Thyroid gland (tissue), 4 donors: ENCODE measurements around the gene C1orf56. TPM values are rescaled to one million over a fixed set of nuclear protein-coding genes. Genes with fewer than 3 reads are reported as not detected.
"Not testable (repeated sequence)": the region's sequence is repeated elsewhere in the genome, so short reads cannot be mapped to it uniquely, and the experiment has no call there.

ENCODE experiments used
- DNase-seq, 2 donors: peaks; one replicate each; pipeline ENCODE4 v3.0.0-alpha.2; 2019
- H3K27ac ChIP-seq, 3 donors: fragments of 200-600 bp; sonication (generic); 1 replicate in 2 of 3; 2 replicates in 1 of 3; pipeline ENCODE4 v1.5.1; 2016 to 2019; ENCODE audit warnings: mild to moderate bottlenecking in 1 of 3, moderate library complexity in 1 of 3
- H3K27me3 ChIP-seq: fragments of 200-600 bp; sonication (generic); one replicate; pipeline ENCODE4 v1.5.1; 2019
- H3K36me3 ChIP-seq, 2 donors: fragments of 200-600 bp; sonication (generic); one replicate each; pipeline ENCODE4 v1.5.1; 2016 to 2019
- H3K4me1 ChIP-seq, 2 donors: fragments of 200-600 bp; sonication (generic); one replicate each; pipeline ENCODE4 v1.5.1; 2017 to 2019
- H3K4me3 ChIP-seq, 3 donors: fragments of 200-600 bp; sonication (generic); replicated peaks in 1 of 3; 1 replicate in 2 of 3; 2 replicates in 1 of 3; pipeline ENCODE4 v1.5.1; 2016; ENCODE audit warnings: mild to moderate bottlenecking in 1 of 3
- H3K9me3 ChIP-seq: fragments of 200-600 bp; sonication (generic); one replicate; pipeline ENCODE4 v1.5.1; 2017
- POLR2A ChIP-seq, 2 donors: fragments of 450-650 bp; IDR thresholded peaks; one replicate each; pipeline ENCODE4 v1.6.1; 2017; ENCODE audit warnings: antibody characterized with exemption in 2 of 2, mild to moderate bottlenecking in 2 of 2, moderate library complexity in 1 of 2
- WGBS, 2 donors: methylation state at CpG; one replicate each; pipeline ENCODE4 v1.1.5; 2017; 5-methylcytosine and 5-hydroxymethylcytosine counted together
- intact Hi-C: fragments of 100-400 bp; cut with DNase I; formaldehyde crosslinking; loops from one replicate; pipeline ENCODE4 v1.15.1; 2023
- small RNA-seq: library from RNA; depleted of rRNA; stranded (forward); fragments of <200 nt; gene quantifications from one replicate; pipeline ENCODE3, GENCODE V24; 2016
- total RNA-seq, 4 donors: library from RNA; depleted of rRNA; stranded (reverse); fragments of >200 nt; gene quantifications; one replicate each; pipeline ENCODE4 v1.2.3, GENCODE V29; 2016
- TF ChIP-seq, protein P1 (sequence below), 6 experiments: fragments of 200-600 bp in 3 of 6; fragments of 450-650 bp in 3 of 6; sonication (generic) in 3 of 6; IDR thresholded peaks; one replicate each; pipeline ENCODE4 v1.5.1; 2016 to 2019; ENCODE audit warnings: antibody characterized with exemption in 6 of 6, mild to moderate bottlenecking in 2 of 6, inconsistent platforms in 1 of 6, moderate library complexity in 1 of 6

Gene C1orf56
- total RNA-seq, 4 donors from 2014 or later, result 7.8 to 22.6 (median 14.8) TPM

DNA sequence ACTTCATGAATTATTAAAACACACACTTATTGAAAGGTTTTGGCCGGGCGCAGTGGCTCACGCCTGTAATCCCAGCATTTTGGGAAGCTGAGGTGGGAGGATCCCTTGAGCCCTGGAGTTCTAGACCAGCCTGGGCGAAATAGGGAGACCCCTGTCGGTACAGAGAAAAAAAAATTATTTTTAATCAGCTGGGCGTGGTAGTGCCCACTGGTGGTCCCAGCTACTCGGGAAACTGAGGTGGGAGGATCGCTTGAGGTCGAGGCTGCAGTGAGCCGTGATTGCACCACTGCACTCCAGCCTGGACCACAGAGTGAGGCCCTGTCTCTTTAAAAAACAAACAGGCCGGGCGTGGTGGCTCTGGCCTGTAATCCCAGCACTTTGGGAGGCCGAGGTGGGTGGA, 24.7 kb downstream of the C1orf56 start:
- DNase-seq, result no peak
- WGBS, 2 donors, result 84 to 89% methylated on average over 13 of the region's 13 CpGs
- Histone ChIP-seq H3K27me3 (no peaks in the 10 kb centered on the region), H3K36me3 (no peaks in the 10 kb centered on the region), H3K9me3 (no peaks in the 10 kb centered on the region), H3K4me1 (peaks cover 7 to 8% of the 10 kb centered on the region in 2 donors), H3K27ac (no peak overlapping the region), H3K4me3 (no peak overlapping the region)
- intact Hi-C loops, result no loop called here
- TF ChIP-seq POLR2A (IDR thresholded peaks at IDR 0.05), result no peak
- TF ChIP-seq, protein P1, sequence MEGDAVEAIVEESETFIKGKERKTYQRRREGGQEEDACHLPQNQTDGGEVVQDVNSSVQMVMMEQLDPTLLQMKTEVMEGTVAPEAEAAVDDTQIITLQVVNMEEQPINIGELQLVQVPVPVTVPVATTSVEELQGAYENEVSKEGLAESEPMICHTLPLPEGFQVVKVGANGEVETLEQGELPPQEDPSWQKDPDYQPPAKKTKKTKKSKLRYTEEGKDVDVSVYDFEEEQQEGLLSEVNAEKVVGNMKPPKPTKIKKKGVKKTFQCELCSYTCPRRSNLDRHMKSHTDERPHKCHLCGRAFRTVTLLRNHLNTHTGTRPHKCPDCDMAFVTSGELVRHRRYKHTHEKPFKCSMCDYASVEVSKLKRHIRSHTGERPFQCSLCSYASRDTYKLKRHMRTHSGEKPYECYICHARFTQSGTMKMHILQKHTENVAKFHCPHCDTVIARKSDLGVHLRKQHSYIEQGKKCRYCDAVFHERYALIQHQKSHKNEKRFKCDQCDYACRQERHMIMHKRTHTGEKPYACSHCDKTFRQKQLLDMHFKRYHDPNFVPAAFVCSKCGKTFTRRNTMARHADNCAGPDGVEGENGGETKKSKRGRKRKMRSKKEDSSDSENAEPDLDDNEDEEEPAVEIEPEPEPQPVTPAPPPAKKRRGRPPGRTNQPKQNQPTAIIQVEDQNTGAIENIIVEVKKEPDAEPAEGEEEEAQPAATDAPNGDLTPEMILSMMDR (IDR thresholded peaks at IDR 0.05), result no peak

DNA sequence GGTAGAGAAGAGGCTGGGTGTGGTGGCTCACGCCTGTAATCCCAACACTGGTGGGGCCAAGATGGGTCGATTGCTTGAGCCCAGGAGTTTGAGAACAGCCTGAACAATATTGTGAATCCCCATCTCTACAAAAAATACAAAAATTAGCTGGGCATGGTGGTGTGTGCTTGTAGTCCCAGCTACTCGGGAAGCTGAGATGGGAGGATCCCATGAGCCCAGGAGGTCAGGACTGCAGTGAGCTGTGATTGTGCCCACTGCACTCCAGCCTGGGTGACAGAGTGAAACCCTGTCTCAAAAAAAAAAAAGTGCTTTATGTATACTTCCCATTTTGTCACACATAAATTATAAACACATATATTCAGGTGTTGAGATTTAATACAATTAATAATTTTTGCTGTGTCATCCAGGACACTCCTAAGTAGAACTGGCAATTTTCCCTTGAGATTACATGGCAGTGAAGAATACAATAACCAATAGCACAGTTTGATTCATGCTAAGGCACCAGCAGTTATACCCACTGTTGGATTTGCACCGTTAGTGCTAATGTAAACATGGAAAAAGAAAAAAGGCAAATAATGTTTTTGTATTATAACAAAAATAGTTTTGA, 38.5 kb downstream of the C1orf56 start:
- 84 to 87% methylated on average over 4 of the region's 4 CpGs for WGBS, 2 donors
- no peak overlapping the region for H3K4me3 ChIP-seq
- no peak for DNase-seq
- H3K9me3 ChIP-seq, result no peaks in the 10 kb centered on the region
- no peak overlapping the region for H3K27ac ChIP-seq
- intact Hi-C loops, result no loop called here
- H3K4me1 ChIP-seq, result no peaks in the 10 kb centered on the region
- no peak for TF ChIP-seq POLR2A (IDR thresholded peaks at IDR 0.05)
- TF ChIP-seq, protein P1 (IDR thresholded peaks at IDR 0.05), result no peak
- H3K27me3 ChIP-seq, result no peaks in the 10 kb centered on the region
- no peaks in the 10 kb centered on the region for H3K36me3 ChIP-seq

DNA sequence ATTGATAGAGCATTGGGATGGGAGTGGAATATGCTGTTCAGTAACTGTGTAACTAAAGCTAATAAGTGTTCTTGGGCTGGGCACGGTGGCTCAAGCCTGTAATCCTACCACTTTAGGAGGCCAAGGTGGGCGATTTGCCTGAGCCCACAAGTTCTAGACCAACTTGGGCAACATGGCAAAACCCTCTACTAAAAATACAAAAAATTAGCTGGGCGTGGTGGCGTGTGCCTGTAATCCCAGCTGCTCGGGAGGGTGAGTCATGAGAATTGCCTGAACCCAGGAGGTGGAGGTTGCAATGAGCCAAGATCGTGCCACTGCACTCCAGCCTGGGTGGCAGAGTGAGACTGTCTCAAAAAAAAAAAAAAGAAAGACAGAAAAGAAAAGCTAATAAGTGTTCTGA, 49.9 kb downstream of the C1orf56 start:
- 94 to 96% methylated on average over 6 of the region's 6 CpGs for WGBS, 2 donors

DNA sequence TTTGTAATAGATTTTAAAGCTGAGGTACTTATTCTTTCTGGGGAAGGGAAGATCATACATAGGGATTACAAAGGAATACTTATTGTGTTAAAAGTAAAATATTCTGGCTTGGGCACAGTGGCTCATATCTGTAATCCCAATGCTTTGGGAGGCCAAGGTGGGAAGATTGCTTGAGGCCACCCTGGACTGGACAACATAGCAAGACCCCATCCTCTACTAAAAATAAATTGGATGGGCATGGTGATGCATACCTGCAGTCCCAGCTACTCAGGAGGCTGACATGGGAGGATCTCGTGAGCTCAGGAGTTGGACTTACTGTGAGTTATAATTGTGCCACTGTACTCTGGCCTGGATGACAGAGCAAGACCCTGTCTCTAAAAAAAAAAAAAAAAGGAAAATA, 50.6 kb downstream of the C1orf56 start:
- H3K27ac ChIP-seq, result no peak overlapping the region
- H3K36me3 ChIP-seq, result peaks cover 0 to 3% of the 10 kb centered on the region in 2 donors
- TF ChIP-seq POLR2A (IDR thresholded peaks at IDR 0.05), result no peak
- TF ChIP-seq, protein P1 (IDR thresholded peaks at IDR 0.05), result no peak
- no peaks in the 10 kb centered on the region for H3K27me3 ChIP-seq
- intact Hi-C loops, result no loop called here
- no peaks in the 10 kb centered on the region for H3K9me3 ChIP-seq
- H3K4me1 ChIP-seq, result no peaks in the 10 kb centered on the region
- H3K4me3 ChIP-seq, result no peak overlapping the region
- 100% methylated on average over 1 of the region's 1 CpG for WGBS, 2 donors
- DNase-seq, result no peak

More for the DNA sequence above, 49.9 kb downstream of the C1orf56 start:
- H3K4me3 ChIP-seq, H3K36me3 ChIP-seq, DNase-seq, H3K27ac ChIP-seq, H3K4me1 ChIP-seq, H3K27me3 ChIP-seq, intact Hi-C loops, H3K9me3 ChIP-seq: not testable (repeated sequence)

Small RNA genes within 50 kb of the gene (small RNA-seq; reads per million reads assigned to genes)
- gene RNU6-884P, result not detected

Other genes with a start within 250 kb of the C1orf56 start
- gene CTSK, start 239.5 kb upstream of the C1orf56 start, total RNA-seq, result 10 to 100 TPM; 16.1 to 76.2 (median 36.8) TPM
- gene ARNT, start 171.2 kb upstream of the C1orf56 start, total RNA-seq, result 10 to 100 TPM; 44.2 to 58.3 (median 51.4) TPM
- not detected for gene CTXND2, start 160.6 kb upstream of the C1orf56 start, total RNA-seq
- gene SETDB1, start 121.4 kb upstream of the C1orf56 start, total RNA-seq, result 10 to 100 TPM; 35.4 to 59.9 (median 44.8) TPM
- 100 to 1,000 TPM; 158 to 183 (median 171) TPM for gene CERS2, start 72.9 kb upstream of the C1orf56 start, total RNA-seq
- gene ANXA9, start 65.5 kb upstream of the C1orf56 start, total RNA-seq, result 10 to 100 TPM in 2 of 4 donors, 1 to 10 TPM in 2; 5.8 to 14.9 (median 10.0) TPM
- gene MINDY1, start 40.8 kb upstream of the C1orf56 start, total RNA-seq, result 100 to 1,000 TPM in 1 of 4 donors, 10 to 100 TPM in 3; 50.9 to 103 (median 90.4) TPM
- 10 to 100 TPM; 66.0 to 79.0 (median 76.3) TPM for gene PRUNE1, start 39.3 kb upstream of the C1orf56 start, total RNA-seq
- 10 to 100 TPM in 1 of 4 donors, 1 to 10 TPM in 3; 4.0 to 16.8 (median 5.0) TPM for gene BNIPL, start 11.2 kb upstream of the C1orf56 start, total RNA-seq
- gene CDC42SE1, start 11.9 kb downstream of the C1orf56 start, total RNA-seq, result 10 to 100 TPM; 64.9 to 95.3 (median 82.2) TPM
- gene MLLT11, start 12.6 kb downstream of the C1orf56 start, total RNA-seq, result 1 to 10 TPM in 2 of 4 donors, under 1 TPM in 2; 0.46 to 1.6 (median 1.2) TPM
- gene GABPB2, start 23.0 kb downstream of the C1orf56 start, total RNA-seq, result 10 to 100 TPM; 14.9 to 22.2 (median 18.3) TPM
- 1 to 10 TPM; 2.5 to 5.9 (median 3.4) TPM for gene SEMA6C, start 98.9 kb downstream of the C1orf56 start, total RNA-seq
- gene TNFAIP8L2, start 108.9 kb downstream of the C1orf56 start, total RNA-seq, result 1 to 10 TPM; 2.2 to 4.2 (median 2.4) TPM
- 10 to 100 TPM; 13.4 to 19.7 (median 15.7) TPM for gene LYSMD1, start 118.2 kb downstream of the C1orf56 start, total RNA-seq
- 10 to 100 TPM; 13.2 to 44.5 (median 24.5) TPM for gene SCNM1, start 118.4 kb downstream of the C1orf56 start, total RNA-seq
- gene TMOD4, start 128.2 kb downstream of the C1orf56 start, total RNA-seq, result not detected
- gene VPS72, start 142.4 kb downstream of the C1orf56 start, total RNA-seq, result 10 to 100 TPM; 36.9 to 47.5 (median 39.9) TPM
- gene PIP5K1A, start 150.8 kb downstream of the C1orf56 start, total RNA-seq, result 10 to 100 TPM; 53.4 to 74.5 (median 57.8) TPM
- 100 to 1,000 TPM in 2 of 4 donors, 10 to 100 TPM in 2; 77.1 to 110 (median 96.5) TPM for gene PSMD4, start 207.0 kb downstream of the C1orf56 start, total RNA-seq
- gene ZNF687, start 234.5 kb downstream of the C1orf56 start, total RNA-seq, result 10 to 100 TPM; 24.2 to 38.0 (median 33.7) TPM